Esophagus (tissue), 2 donors: ENCODE data around the gene MLF2. TPM values are rescaled to one million over a fixed set of nuclear protein-coding genes. Genes with fewer than 3 reads are reported as not detected.
A peak's percentile ranks its signal among the peaks of the same experiment; 100 is the strongest.
"Not testable (repeated sequence)": the region's sequence is repeated elsewhere in the genome, so short reads cannot be mapped to it uniquely, and the experiment has no call there.

Experiments used
- H3K27ac ChIP-seq, 2 donors: one replicate each; pipeline ENCODE4 v1.5.1; 2013; ENCODE audit warnings: low read depth in 2 of 2, mild to moderate bottlenecking in 2 of 2, inconsistent platforms in 1 of 2, low read length in 1 of 2, moderate library complexity in 1 of 2
- H3K27me3 ChIP-seq, 2 donors: one replicate each; pipeline ENCODE4 v1.6.1; 2013; ENCODE audit warnings: low read length in 2 of 2, control low read depth in 1 of 2, mild to moderate bottlenecking in 1 of 2; ENCODE audit not compliant: insufficient read depth in 2 of 2, control insufficient read depth in 1 of 2
- H3K36me3 ChIP-seq, 2 donors: one replicate each; pipeline ENCODE4 v1.6.1; 2013; ENCODE audit warnings: low read length in 1 of 2; ENCODE audit not compliant: control insufficient read depth in 2 of 2, insufficient read depth in 2 of 2
- H3K4me1 ChIP-seq, 2 donors: one replicate each; pipeline ENCODE4 v1.6.1; 2013; ENCODE audit warnings: low read length in 1 of 2; ENCODE audit not compliant: control insufficient read depth in 2 of 2, insufficient read depth in 2 of 2
- H3K4me3 ChIP-seq, 2 donors: one replicate each; pipeline ENCODE4 v1.5.1; 2013; ENCODE audit warnings: low read length in 2 of 2, mild to moderate bottlenecking in 2 of 2, low read depth in 1 of 2, moderate library complexity in 1 of 2
- H3K9me3 ChIP-seq, 2 donors: one replicate each; pipeline ENCODE4 v1.6.1; 2013; ENCODE audit warnings: mild to moderate bottlenecking in 2 of 2, low read depth in 1 of 2, low read length in 1 of 2, moderate library complexity in 1 of 2; ENCODE audit not compliant: control insufficient read depth in 2 of 2, insufficient read depth in 1 of 2
- WGBS, 2 donors: extraction: QIAGEN DNeasy Blood & Tissue Kit; methylation state at CpG; one replicate each; pipeline ENCODE4 v1.1.7; 2013; 5-methylcytosine and 5-hydroxymethylcytosine counted together
- polyA plus RNA-seq, 2 donors: library from polyadenylated mRNA; stranded (reverse); fragments of 200-250 nt; gene quantifications; one replicate each; pipeline ENCODE4 v1.2.3, GENCODE V29; 2013
- donor health status: healthy with polysubstance abuse.
- donor health status: Bipolar disorder and iron deficiency.

MLF2 gene
- polyA plus RNA-seq, 2 donors = 117 to 158 TPM

DNA sequence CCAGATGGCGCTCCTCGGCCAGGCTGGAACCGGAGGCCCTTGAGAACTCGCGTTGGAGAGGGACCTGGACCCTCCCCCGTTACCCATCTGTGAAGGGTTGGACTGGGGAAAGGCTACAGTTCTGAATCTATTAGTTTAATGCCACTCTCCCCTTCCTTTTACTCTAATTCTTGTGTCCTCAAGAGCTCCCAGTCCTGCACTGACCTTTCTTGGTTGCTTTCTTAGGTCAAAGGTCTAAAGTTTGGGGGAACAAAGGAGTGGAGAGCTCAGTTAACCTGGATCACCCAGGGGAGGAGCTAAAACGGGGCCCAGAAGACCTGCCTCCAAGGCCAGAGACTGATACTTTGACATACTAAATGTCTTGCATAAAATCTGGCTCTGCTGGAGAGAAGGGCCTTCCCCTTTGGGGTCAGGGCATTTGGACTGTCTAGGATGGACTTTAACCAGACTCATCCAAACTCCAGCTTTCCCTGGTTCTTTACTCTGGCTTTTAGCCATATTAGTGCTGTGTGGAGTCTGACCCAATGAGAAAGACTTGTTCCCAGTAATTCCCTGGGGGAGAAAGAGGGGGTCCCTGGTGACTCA, 923 bp upstream of the MLF2 start:
- H3K4me3 ChIP-seq = no peak overlapping the region
- H3K27me3 ChIP-seq = no peaks in the 10 kb centered on the region
- no peaks in the 10 kb centered on the region for H3K9me3 ChIP-seq
- 0 to 1% methylated on average over 7 of the region's 7 CpGs for WGBS, 2 donors
- H3K36me3 ChIP-seq = peaks cover 4 to 21% of the 10 kb centered on the region in 2 donors
- H3K27ac ChIP-seq = peak overlapping the region; percentile 3 to 100
- peaks cover 0 to 4% of the 10 kb centered on the region in 2 donors for H3K4me1 ChIP-seq

DNA sequence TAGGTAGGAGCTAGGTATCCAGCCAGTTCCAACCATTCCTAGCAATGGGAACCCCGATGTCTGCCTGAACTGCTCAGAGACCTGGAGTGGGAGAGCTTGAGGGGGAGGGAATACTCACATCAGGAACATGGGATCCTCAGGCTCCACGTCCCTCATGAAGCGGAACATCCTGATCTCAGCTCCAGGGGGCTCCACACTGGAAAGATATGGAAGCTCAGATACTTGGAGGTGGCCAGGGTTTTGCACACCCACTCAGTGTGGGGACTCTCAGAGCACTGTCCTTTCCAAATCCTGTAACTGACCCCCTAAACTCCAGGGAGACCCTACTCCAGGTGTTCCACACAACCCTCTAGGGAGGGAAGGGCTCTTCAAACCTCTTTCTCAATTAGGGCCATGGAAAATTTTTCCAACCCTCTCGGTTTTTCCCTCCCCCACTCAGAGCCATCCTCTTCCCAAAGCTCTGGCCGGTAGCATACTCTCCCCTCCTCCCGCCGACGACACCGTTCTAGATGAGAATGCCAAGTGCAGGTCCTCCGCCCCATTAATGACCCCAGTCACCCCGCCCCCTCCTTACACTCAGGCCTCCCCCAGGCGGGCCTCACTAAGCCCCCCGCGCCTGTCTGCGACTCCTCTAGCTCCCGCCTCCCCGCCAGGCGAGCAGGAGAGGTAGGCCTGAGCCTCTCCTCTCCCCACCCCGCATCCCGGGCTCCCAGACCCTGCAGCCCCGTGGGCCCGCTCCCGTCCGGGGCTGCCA, 597 bp downstream of the MLF2 start:
- Histone ChIP-seq H3K27me3 (no peaks in the 10 kb centered on the region), H3K9me3 (no peaks in the 10 kb centered on the region), H3K36me3 (peaks cover 6 to 33% of the 10 kb centered on the region in 2 donors), H3K4me1 (peaks cover 0 to 4% of the 10 kb centered on the region in 2 donors), H3K4me3 (peak overlapping the region; percentile 65 to 96), H3K27ac (peak overlapping the region; percentile 100)
- WGBS, 2 donors = 4% methylated on average over 24 of the region's 24 CpGs

DNA sequence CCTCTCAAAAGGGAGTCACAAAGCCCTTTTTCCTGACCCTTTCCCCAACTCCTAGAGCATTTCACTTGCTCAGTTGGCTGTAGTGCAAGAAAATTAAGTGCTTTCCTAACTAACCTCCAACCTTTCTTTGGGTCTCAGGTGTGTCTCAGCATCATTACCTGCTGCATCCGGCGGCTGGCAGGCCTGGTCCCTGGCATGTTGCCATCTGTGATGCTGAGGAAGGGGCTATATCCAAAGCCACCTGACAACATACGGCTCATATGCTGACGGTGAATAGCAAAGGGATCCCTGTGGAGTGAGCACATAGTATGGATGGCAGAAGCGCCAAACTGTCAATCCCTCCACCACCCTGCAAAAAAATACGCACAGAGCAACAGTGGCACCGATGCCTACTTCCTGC, 1.2 kb downstream of the MLF2 start:
- Histone ChIP-seq H3K36me3 (peaks cover 7 to 39% of the 10 kb centered on the region in 2 donors), H3K4me1 (peaks cover 0 to 4% of the 10 kb centered on the region in 2 donors), H3K27me3 (no peaks in the 10 kb centered on the region), H3K9me3 (no peaks in the 10 kb centered on the region), H3K27ac (peak overlapping the region in 1 of 2 donors; percentile 100), H3K4me3 (peak overlapping the region in 1 of 2 donors; percentile 65)
- WGBS, 2 donors = 62 to 73% methylated on average over 7 of the region's 7 CpGs

DNA sequence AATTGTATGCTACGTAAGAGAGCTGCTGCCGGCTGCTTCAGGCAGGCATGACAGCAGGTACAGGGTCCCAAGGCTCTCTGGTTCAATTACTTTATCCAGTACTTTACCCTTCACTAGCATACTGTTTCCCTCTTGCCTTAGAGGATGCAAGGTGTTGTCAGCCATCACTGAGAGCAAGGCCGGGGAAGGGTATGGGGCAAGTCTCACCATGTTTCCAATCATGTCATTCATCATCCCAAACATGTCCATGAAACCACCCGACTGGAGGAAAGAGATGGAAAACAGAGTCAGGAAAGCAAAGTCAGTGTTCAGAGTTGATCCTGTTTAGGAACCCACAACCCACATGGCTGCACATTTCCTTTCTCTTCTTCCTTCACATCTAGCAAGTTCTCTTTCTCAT, 2.4 kb downstream of the MLF2 start:
- Histone ChIP-seq H3K4me3 (no peak overlapping the region), H3K27me3 (no peaks in the 10 kb centered on the region), H3K9me3 (no peaks in the 10 kb centered on the region), H3K4me1 (peaks cover 0 to 4% of the 10 kb centered on the region in 2 donors), H3K27ac (no peak overlapping the region), H3K36me3 (peaks cover 7 to 47% of the 10 kb centered on the region in 2 donors)
- WGBS, 2 donors = 65 to 70% methylated on average over 4 of the region's 4 CpGs

DNA sequence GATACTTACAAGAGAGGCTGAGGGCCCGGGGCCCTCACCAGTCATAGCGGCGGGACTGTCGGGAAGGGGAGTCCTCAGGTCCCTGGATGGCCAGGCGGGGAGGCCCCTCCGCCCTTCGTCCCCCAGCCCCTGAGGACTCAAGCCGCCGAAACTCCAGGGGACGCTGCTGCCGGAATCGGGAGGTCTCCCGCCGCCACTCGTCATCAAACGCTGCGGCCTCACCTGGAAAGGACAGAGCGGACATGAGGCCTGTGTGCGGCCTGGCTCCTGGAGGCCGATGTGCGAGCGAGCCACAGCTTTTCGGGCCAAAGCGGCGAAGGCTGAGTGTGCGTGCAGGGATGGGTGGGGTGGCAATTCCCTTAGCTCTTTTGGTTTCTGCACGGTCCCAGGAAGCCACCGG, 4.2 kb downstream of the MLF2 start:
- H3K36me3 ChIP-seq = peaks cover 7 to 47% of the 10 kb centered on the region in 2 donors

DNA sequence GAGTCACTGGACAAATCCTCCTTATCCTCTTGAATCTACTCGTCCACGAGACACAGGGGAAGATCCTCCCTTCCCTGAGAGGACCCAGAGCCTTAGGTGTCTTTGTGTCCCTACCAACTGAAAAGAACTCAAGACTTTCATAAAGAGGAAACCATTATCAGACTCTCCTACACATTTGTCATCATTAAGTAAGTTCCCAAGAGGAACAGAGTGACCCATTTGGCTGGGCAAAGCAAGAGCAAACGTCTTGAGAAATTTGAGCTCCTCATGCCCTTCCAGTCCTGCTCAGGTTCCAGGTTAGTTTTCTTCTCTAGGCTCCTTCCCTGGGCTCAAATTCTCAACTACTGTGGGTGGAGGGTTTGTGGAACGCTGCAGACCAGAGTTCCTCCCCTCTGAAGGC, 5.7 kb downstream of the MLF2 start:
- 67 to 70% methylated on average over 4 of the region's 4 CpGs for WGBS, 2 donors
- Histone ChIP-seq H3K4me1 (peaks cover 0 to 4% of the 10 kb centered on the region in 2 donors), H3K9me3 (no peaks in the 10 kb centered on the region), H3K27ac (no peak overlapping the region), H3K27me3 (no peaks in the 10 kb centered on the region), H3K4me3 (no peak overlapping the region), H3K36me3 (peaks cover 7 to 47% of the 10 kb centered on the region in 2 donors)

More for the DNA sequence above, 4.2 kb downstream of the MLF2 start:
- Histone ChIP-seq H3K9me3 (no peaks in the 10 kb centered on the region), H3K27me3 (no peaks in the 10 kb centered on the region), H3K27ac (no peak overlapping the region), H3K4me1 (peaks cover 0 to 4% of the 10 kb centered on the region in 2 donors), H3K4me3 (no peak overlapping the region)
- WGBS, 2 donors = 93 to 95% methylated on average over 28 of the region's 28 CpGs

DNA sequence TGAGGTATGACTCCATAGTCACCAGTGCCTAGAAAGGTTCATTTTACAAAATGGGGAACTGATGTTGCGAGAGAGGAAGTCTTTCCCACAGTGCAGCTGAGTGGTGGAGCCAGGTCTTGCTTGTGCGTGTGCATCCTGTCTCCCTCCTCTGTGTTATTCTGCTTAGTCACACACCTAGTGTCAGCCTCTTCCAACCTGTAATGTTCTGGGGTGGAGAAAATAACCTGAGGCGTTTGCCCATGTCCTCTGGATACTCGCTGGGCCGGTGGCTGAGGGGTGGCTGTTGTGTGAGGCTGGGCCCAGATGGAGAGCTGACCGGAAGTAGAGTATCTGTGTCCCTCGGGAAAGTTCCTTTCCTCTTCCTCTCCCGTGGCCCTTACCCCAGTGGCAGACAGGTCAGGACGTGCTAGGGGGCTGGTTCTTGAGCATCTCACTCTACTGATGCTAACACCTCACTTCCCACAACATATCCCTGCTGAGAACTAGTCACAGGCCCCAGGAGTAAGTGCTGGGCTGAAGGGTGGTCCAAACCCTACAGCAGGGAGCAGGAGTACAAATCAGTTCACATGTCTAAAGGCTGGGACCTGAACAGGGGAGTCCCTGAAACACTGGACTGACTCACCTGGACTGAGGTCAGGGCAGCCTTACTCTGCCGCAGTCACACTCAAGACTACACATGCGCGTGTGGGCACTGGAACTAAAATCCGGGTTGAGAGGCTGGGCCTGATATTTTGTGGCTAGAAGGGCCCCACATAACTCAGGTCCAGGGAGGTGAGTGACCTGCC, 7.0 kb downstream of the MLF2 start:
- 50 to 55% methylated on average over 13 of the region's 13 CpGs for WGBS, 2 donors
- Histone ChIP-seq H3K27ac (peak overlapping the region in 1 of 2 donors; percentile 6), H3K4me3 (no peak overlapping the region), H3K27me3 (no peaks in the 10 kb centered on the region), H3K4me1 (no peaks in the 10 kb centered on the region), H3K36me3 (peaks cover 7 to 44% of the 10 kb centered on the region in 2 donors), H3K9me3 (no peaks in the 10 kb centered on the region)

DNA sequence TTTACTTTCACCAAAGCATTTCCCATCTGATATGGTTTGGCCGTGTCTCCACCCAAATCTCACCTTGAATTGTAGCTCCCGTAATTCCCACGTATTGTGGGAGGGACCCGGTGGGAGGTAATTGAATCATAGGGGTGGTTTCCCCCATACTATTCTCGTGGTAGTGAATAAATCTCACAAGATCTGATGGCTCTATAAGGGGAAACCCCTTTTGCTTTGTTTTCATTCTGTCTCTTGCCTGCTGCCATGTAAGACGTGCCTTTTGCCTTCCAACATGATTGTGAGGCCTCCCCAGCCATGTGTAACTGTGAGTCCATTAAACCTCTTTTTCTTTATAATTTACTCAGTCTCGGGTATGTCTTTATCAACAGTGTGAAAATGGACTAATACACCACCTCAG, 9.6 kb downstream of the MLF2 start:
- H3K27ac ChIP-seq, H3K27me3 ChIP-seq, H3K4me1 ChIP-seq, H3K4me3 ChIP-seq, H3K9me3 ChIP-seq: not testable (repeated sequence)
- H3K36me3 ChIP-seq = peaks cover 3 to 22% of the 10 kb centered on the region in 2 donors
- WGBS, 2 donors = 60 to 63% methylated on average over 7 of the region's 7 CpGs

DNA sequence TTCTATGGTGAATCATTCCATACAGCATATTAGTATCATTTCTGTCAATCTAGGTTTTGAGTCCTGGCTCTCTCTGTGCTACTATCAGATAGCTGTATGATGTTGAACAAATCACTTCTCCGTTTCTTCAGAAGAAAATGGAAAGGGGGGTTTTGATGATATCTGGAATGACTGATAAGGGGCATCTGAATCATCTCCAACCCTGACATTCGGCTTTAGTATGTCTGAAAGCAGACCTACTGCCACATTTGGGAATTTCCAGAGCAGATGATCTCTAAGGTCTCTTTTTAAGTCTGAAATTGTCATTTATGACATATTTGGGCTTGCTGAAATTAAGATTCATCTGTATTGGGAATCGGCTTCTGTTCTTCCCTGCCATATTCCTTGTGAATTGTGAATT, 10.1 kb downstream of the MLF2 start:
- Histone ChIP-seq H3K27me3 (no peaks in the 10 kb centered on the region), H3K4me1 (no peaks in the 10 kb centered on the region), H3K27ac (no peak overlapping the region), H3K9me3 (no peaks in the 10 kb centered on the region), H3K4me3 (no peak overlapping the region), H3K36me3 (peaks cover 3 to 18% of the 10 kb centered on the region in 2 donors)
- 67 to 75% methylated on average over 3 of the region's 3 CpGs for WGBS, 2 donors
